AG04450 (cell line): ENCODE data around the gene PREX1. TPM values are rescaled to one million over a fixed set of nuclear protein-coding genes. Genes with fewer than 3 reads are reported as not detected.

Experiments
- CTCF ChIA-PET: fragments of 300-600, 350-600 bp; formaldehyde crosslinking; extraction: SDS; loops from one replicate; lab custom pipeline; 2022; ENCODE audit warnings: antibody characterized with exemption, inconsistent platforms; lab: Charles Lee
- POLR2A ChIA-PET: fragments of 350-600 bp; formaldehyde crosslinking; extraction: SDS; loops from one replicate; lab custom pipeline; 2021; ENCODE audit warnings: antibody characterized with exemption, inconsistent platforms; lab: Yijun Ruan, JAX
- DNase-seq: peaks from one replicate; pipeline ENCODE4 v3.0.0-alpha.2; 2011; ENCODE audit warnings: low read depth, low spot score
- H3K27ac ChIP-seq: one replicate; pipeline ENCODE4 v1.5.1; 2012; ENCODE audit warnings: low read depth, low read length, control low read depth
- H3K27me3 ChIP-seq: one replicate; pipeline ENCODE4 v1.6.0; 2012; ENCODE audit warnings: low read length; ENCODE audit not compliant: control insufficient read depth, insufficient read depth
- H3K4me3 ChIP-seq: 2 replicates; pipeline ENCODE4 v1.5.1; 2011; ENCODE audit warnings: mild to moderate bottlenecking, low read depth, low read length, control low read depth
- H3K9me3 ChIP-seq: 2 replicates; pipeline ENCODE4 v1.5.1; 2012; ENCODE audit warnings: low read length; ENCODE audit not compliant: control insufficient read depth, insufficient read depth
- polyA plus RNA-seq: library from polyadenylated mRNA; depleted of rRNA; stranded (reverse); fragments of >200 nt; gene quantifications from 2 replicates; pipeline ENCODE4 v1.2.3, GENCODE V29; 2011
- TF ChIP-seq, protein P1 (sequence below): IDR thresholded peaks from 2 replicates; pipeline ENCODE4 v1.5.1; 2011; ENCODE audit warnings: low read depth, low read length, control low read depth, inconsistent platforms

The PREX1 gene
- polyA plus RNA-seq, 1 experiment, result 0.69 TPM

DNA sequence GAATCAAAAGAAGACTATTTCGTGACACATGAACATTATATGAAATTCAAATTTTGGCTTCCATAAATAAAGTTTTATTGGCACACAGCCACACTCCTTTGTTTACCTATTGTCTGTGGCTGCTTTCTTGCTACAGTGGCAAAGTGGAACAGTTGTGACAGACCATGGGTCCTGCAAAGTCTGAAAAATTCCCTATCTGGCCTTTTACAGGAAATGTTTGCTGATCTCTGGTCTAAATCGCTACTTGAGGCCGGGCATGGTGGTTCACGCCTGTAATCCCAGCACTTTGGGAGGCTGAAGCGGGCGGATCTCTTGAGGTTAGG, 23.1 kb upstream of the PREX1 start:
- no peak overlapping the region for H3K27ac ChIP-seq
- no peaks in the 10 kb centered on the region for H3K9me3 ChIP-seq
- no peak overlapping the region for H3K4me3 ChIP-seq
- TF ChIP-seq, protein P1, sequence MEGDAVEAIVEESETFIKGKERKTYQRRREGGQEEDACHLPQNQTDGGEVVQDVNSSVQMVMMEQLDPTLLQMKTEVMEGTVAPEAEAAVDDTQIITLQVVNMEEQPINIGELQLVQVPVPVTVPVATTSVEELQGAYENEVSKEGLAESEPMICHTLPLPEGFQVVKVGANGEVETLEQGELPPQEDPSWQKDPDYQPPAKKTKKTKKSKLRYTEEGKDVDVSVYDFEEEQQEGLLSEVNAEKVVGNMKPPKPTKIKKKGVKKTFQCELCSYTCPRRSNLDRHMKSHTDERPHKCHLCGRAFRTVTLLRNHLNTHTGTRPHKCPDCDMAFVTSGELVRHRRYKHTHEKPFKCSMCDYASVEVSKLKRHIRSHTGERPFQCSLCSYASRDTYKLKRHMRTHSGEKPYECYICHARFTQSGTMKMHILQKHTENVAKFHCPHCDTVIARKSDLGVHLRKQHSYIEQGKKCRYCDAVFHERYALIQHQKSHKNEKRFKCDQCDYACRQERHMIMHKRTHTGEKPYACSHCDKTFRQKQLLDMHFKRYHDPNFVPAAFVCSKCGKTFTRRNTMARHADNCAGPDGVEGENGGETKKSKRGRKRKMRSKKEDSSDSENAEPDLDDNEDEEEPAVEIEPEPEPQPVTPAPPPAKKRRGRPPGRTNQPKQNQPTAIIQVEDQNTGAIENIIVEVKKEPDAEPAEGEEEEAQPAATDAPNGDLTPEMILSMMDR, result no peak
- ChIA-PET POLR2A (no interaction called here), CTCF (interaction anchor here (0.5 kb wide), 1 partner anchor 54 kb away, joined by 4 read pairs; no protein-coding TSS in a partner anchor)
- DNase-seq, result no peak
- H3K27me3 ChIP-seq, result peaks cover 4% of the 10 kb centered on the region

DNA sequence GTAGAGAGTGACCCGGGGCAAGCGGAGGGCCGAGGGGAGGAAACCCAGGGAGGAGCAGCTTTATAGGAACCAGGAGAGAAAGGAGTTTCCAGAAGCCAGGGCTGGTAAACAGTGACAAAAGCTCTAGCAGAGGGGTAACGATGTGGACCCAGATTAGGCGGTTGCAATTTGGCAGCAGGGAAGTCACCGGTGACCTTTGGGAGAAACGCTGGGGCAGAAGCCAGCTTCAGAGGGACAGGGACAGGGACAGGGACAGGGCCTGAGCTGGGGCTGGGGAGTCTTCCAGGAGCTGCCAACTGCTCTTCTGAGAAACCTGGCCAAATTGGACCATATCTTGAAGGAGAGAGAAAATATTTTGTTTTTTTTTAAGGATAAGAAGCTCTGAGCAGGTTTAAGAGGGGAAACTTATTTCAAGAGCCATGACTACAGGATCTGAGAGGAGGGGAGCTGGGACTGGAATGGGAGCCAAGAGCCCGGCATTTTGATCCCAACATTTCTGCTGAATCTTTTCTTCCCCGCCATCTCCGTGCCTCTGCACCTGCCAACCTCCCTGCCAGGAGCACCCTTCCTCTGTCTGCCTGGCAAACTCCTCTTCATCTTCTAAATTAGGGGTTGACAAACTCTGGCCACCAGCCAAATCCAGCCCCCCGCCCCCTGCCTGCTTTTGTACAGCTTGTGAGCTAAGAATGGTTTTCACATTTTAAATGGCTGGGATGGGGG, 22.6 kb upstream of the PREX1 start:
- no peak for DNase-seq
- Histone ChIP-seq H3K27ac (no peak overlapping the region), H3K27me3 (peaks cover 4% of the 10 kb centered on the region), H3K4me3 (no peak overlapping the region), H3K9me3 (no peaks in the 10 kb centered on the region)
- ChIA-PET POLR2A (no interaction called here), CTCF (interaction anchor here (0.5 to 1.5 kb wide), 2 partner anchors 54 to 193 kb away, joined by 4 to 6 read pairs; no protein-coding TSS in a partner anchor)
- TF ChIP-seq, protein P1, result no peak

DNA sequence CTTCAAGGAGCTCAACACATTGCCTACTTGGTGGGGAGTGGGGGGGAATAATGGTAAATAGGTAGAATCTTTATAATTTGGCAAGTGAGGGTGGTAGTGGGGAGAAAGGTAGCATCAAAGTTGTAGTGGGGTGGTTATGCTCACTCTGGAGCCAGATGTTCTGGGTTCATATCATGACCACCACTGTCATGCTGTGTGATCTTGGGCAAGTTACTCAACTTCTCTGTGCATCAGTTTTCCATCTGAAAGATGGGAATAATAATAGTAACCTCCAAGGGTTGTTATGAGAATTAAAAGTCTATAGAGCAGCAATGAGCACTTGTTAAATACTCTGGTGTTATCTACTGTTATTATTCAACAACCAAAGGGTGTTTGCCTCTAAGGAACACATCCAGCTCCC, 22.0 kb upstream of the PREX1 start:
- no peak for DNase-seq
- Histone ChIP-seq H3K27ac (no peak overlapping the region), H3K9me3 (no peaks in the 10 kb centered on the region), H3K27me3 (peaks cover 4% of the 10 kb centered on the region), H3K4me3 (no peak overlapping the region)
- ChIA-PET POLR2A (no interaction called here), CTCF (interaction anchor here (1.5 kb wide), 1 partner anchor 192 kb away, joined by 6 read pairs; no protein-coding TSS in a partner anchor)
- TF ChIP-seq, protein P1, result no peak

DNA sequence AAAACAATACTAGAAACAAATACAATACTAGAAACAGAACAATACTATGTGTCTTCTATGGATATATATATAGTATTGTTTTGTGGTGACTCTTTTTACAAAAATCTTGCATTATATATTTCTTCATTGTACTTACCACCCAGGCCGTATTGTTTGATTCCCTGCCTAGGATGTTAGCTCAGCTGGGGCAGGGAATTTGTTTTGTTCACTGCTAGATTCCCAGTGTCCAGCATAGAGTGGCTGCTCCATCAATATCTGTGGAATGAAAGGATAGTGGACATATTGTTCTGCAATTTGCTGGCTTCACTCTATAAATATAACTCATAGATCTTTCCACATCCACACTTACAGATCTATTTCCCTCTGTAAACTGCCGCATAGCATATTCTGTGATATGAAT, 21.5 kb upstream of the PREX1 start:
- POLR2A ChIA-PET, result no interaction called here
- TF ChIP-seq, protein P1, result no peak
- H3K4me3 ChIP-seq, result no peak overlapping the region
- H3K9me3 ChIP-seq, result no peaks in the 10 kb centered on the region
- CTCF ChIA-PET, result interaction anchor here (1.5 kb wide), 1 partner anchor 192 kb away, joined by 6 read pairs; no protein-coding TSS in a partner anchor
- H3K27me3 ChIP-seq, result peaks cover 4% of the 10 kb centered on the region
- DNase-seq, result no peak
- no peak overlapping the region for H3K27ac ChIP-seq

DNA sequence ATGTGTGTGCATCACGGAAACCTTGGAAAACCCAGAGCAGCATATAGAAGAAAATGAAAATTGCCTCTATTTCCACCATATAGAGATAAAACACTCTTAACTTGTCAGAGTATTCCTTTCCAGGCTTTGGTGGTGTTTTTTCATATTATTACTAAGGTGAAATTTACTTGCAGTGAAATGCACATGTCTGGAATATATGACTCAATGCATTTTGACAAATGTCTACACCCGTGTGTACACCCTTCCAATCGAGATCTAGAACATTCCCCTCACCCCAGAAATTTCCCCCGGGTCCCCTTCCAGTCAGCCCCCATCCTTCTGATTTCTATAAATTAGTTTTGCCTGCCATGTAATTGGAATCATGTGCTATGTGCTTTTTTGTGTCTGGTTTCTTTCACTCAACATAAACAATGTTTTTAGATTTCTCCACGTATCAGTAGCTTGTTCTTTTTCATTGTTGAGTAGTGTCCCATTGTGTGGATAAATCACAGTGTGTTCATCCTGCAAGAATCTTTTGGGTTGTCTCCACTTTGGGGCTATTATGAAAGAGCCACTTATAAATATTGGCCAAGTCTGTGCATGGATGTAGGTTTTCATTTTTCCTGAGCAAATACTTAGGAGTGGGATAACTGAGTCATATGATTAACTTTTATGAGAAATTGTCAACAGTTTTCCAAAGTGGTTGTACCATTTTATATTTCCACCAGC, 19.9 kb upstream of the PREX1 start:
- ChIA-PET CTCF (interaction anchor here (0.6 kb wide), 1 partner anchor 57 kb away, joined by 4 read pairs; no protein-coding TSS in a partner anchor), POLR2A (no interaction called here)
- TF ChIP-seq, protein P1, result no peak
- no peaks in the 10 kb centered on the region for H3K9me3 ChIP-seq
- DNase-seq, result no peak
- peaks cover 4% of the 10 kb centered on the region for H3K27me3 ChIP-seq
- H3K4me3 ChIP-seq, result no peak overlapping the region
- H3K27ac ChIP-seq, result no peak overlapping the region
